Effector memory CD8-positive, alpha-beta T cell (primary cell): Measurements from ENCODE around the gene CHRM4.

ENCODE experiments used
- ATAC-seq: fragments of 150-1000 bp; cut with Tn5 transposase; replicated peaks from 2 replicates; pipeline ENCODE4 v1.10.0; 2021; ENCODE audit warnings: mild to moderate bottlenecking, moderate library complexity
- DNase-seq, 3 experiments: peaks; one replicate each; pipeline ENCODE4 v3.0.0; 2021
- H3K27ac Mint-ChIP-seq, 2 donors: one replicate each; pipeline ENCODE4 v1.8.0; 2022; ENCODE audit warnings: mild to moderate bottlenecking in 2 of 2, mixed read lengths in 2 of 2, moderate library complexity in 2 of 2
- H3K27me3 Mint-ChIP-seq, 2 donors: one replicate each; pipeline ENCODE4 v1.8.0; 2022; ENCODE audit warnings: mixed read lengths in 2 of 2
- H3K36me3 Mint-ChIP-seq: one replicate; pipeline ENCODE4 v1.8.0; 2022; ENCODE audit warnings: mild to moderate bottlenecking, moderate library complexity, mixed read lengths; ENCODE audit not compliant: insufficient read depth
- H3K4me1 Mint-ChIP-seq, 2 donors: one replicate each; pipeline ENCODE4 v1.8.0; 2022; ENCODE audit warnings: low read depth in 2 of 2, mixed read lengths in 2 of 2
- H3K4me3 Mint-ChIP-seq, 2 donors: one replicate each; pipeline ENCODE4 v1.8.0; 2022; ENCODE audit warnings: mild to moderate bottlenecking in 2 of 2, mixed read lengths in 2 of 2, moderate library complexity in 2 of 2
- H3K9me3 Mint-ChIP-seq, 2 donors: one replicate each; pipeline ENCODE4 v1.8.0; 2022; ENCODE audit warnings: mixed read lengths in 2 of 2

CHRM4 gene

GRCh38 chr11:46417711-46418110 lies 26.1 kb upstream of the CHRM4 start:
- no peak for DNase-seq
- Mint-ChIP-seq H3K4me3 (no peak overlapping the region), H3K27me3 (no peaks in the 10 kb centered on the region), H3K27ac (peak overlapping the region in 1 of 2 donors; percentile 42), H3K9me3 (no peaks in the 10 kb centered on the region), H3K36me3 (peaks cover 22% of the 10 kb centered on the region), H3K4me1 (peaks cover 0 to 6% of the 10 kb centered on the region in 2 donors)
- no peak for ATAC-seq

- Mint-ChIP-seq H3K27me3 (no peaks in the 10 kb centered on the region), H3K4me1 (peaks cover 0 to 4% of the 10 kb centered on the region in 2 donors), H3K27ac (peak overlapping the region in 1 of 2 donors; percentile 26), H3K4me3 (no peak overlapping the region), H3K9me3 (no peaks in the 10 kb centered on the region), H3K36me3 (peaks cover 25% of the 10 kb centered on the region)
- DNase-seq (no peak), ATAC-seq (no peak)
Measured at GRCh38 chr11:46414879-46415278, 23.3 kb upstream of the CHRM4 start.

DNA sequence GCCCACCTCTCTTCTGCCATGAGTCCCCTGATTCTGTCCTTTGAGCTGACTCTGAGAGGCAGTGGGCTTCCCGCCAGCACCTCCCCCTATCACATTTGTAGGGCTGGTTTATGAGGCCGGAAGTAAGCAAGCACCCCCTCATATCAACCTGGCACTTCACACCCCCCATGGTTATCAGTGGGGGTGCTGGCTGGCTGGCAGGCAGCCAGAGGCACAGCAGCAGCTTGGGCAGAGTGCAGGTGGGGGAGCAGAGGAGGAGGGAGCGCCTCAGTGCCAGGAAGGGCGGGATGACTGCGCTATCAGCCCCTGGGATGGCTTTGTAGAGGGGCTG lies 22.9 kb upstream of the CHRM4 start:
- no peak overlapping the region for H3K4me3 Mint-ChIP-seq
- ATAC-seq: no peak

DNA sequence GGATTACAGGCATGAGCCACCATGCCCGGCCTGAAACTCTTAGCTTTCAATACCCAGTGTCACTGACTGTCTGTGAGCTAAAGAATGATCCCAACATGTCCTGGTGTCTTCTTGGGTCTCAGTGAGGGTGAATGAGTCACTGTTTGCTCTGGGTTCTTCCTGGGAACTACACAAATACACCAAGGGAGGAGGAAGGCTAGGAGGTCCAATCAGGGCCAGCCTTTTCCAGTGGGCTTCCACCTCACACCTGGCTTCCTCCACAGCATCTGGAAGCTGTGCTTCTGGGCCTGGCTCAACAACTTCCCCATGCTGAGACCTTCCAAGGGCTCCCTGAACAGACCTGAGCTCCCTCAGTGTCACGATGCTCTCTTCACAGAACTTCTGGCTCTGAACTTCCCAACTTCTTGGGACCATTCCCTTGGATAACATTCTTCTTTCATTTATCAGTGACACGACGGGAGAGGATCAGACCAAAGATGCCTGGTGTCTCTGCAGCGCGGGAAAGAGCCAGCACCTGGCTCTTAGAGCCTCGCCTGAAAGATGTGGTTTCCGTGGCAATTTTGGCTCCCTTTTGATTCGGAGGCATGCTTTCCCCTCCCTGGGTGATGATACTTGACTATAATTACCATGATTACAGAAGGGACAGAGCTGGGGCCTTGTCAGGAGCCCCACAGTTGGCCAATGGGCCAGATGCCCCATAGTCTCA lies 22.3 kb upstream of the CHRM4 start:
- Mint-ChIP-seq H3K4me3 (no peak overlapping the region), H3K4me1 (peaks cover 0 to 4% of the 10 kb centered on the region in 2 donors), H3K27ac (peak overlapping the region in 1 of 2 donors; percentile 26), H3K36me3 (peaks cover 30% of the 10 kb centered on the region), H3K27me3 (no peaks in the 10 kb centered on the region), H3K9me3 (no peaks in the 10 kb centered on the region)
- ATAC-seq: no peak
- no peak for DNase-seq

More for the DNA sequence above, 22.9 kb upstream of the CHRM4 start:
- Mint-ChIP-seq H3K36me3 (peaks cover 29% of the 10 kb centered on the region), H3K4me1 (peaks cover 0 to 4% of the 10 kb centered on the region in 2 donors), H3K27me3 (no peaks in the 10 kb centered on the region), H3K27ac (peak overlapping the region in 1 of 2 donors; percentile 26), H3K9me3 (no peaks in the 10 kb centered on the region)
- no peak for DNase-seq

DNA sequence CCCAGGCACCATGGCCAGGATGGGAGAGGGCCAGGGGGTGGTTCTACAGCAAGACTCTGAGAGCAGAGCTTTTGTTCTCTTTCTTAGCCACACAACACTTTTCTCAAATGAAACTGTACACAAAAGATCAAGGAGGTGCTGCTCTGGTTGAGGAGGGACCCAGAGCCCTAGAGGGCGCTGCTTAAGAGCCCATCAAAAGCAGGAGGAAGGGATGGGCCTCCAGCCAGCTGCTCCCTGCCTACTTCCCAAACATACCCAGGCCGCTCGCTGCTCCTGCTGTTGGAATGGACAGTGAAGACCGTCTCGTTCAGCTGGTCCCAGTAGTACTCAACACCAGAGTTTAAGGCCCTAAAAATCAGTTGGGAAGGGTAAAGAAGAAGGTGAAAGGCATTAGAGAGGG lies 18.4 kb upstream of the CHRM4 start:
- Mint-ChIP-seq H3K27ac (peak overlapping the region in 1 of 2 donors; percentile 38), H3K4me1 (peaks cover 0 to 4% of the 10 kb centered on the region in 2 donors)
- DNase-seq: no peak

GRCh38 chr11:46408407-46408986 lies 16.9 kb upstream of the CHRM4 start:
- ATAC-seq (no peak), DNase-seq (no peak)
- Mint-ChIP-seq H3K4me3 (no peak overlapping the region), H3K9me3 (no peaks in the 10 kb centered on the region), H3K27ac (no peak overlapping the region), H3K4me1 (no peaks in the 10 kb centered on the region), H3K36me3 (peaks cover 45% of the 10 kb centered on the region), H3K27me3 (no peaks in the 10 kb centered on the region)

More for the DNA sequence above, 18.4 kb upstream of the CHRM4 start:
- H3K4me3 Mint-ChIP-seq: no peak overlapping the region
- H3K9me3 Mint-ChIP-seq: no peaks in the 10 kb centered on the region
- no peaks in the 10 kb centered on the region for H3K27me3 Mint-ChIP-seq
- peaks cover 39% of the 10 kb centered on the region for H3K36me3 Mint-ChIP-seq
- no peak for ATAC-seq

DNA sequence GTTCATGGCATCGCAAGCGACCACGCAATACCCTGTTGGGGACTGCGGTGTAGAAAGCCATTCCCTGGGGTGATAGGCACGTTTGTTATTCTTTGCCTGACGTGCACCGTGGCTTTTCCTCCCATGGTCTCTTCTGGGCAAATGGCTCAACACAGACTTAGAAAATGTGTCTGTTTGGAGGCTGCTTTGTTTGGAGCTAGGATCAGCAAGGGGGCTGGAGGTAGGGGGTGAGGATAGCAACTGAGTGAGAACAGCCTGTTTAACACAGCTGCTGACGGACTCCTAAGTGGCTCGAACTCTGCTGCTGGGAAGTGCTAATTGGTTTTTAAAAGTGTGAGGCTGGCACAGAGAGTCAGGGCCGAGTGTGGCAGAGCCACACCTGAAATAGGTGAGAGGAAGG lies 16.1 kb upstream of the CHRM4 start:
- DNase-seq: no peak
- Mint-ChIP-seq H3K4me1 (no peaks in the 10 kb centered on the region), H3K27ac (no peak overlapping the region), H3K36me3 (peaks cover 48% of the 10 kb centered on the region), H3K27me3 (no peaks in the 10 kb centered on the region), H3K9me3 (no peaks in the 10 kb centered on the region), H3K4me3 (no peak overlapping the region)
- ATAC-seq: no peak

GRCh38 chr11:46404476-46405017 lies 13.0 kb upstream of the CHRM4 start:
- ATAC-seq (no peak), DNase-seq (no peak)
- Mint-ChIP-seq H3K27ac (peak overlapping the region in 1 of 2 donors; percentile 26), H3K4me3 (no peak overlapping the region), H3K27me3 (no peaks in the 10 kb centered on the region), H3K36me3 (peaks cover 39% of the 10 kb centered on the region), H3K9me3 (no peaks in the 10 kb centered on the region), H3K4me1 (no peaks in the 10 kb centered on the region)

DNA sequence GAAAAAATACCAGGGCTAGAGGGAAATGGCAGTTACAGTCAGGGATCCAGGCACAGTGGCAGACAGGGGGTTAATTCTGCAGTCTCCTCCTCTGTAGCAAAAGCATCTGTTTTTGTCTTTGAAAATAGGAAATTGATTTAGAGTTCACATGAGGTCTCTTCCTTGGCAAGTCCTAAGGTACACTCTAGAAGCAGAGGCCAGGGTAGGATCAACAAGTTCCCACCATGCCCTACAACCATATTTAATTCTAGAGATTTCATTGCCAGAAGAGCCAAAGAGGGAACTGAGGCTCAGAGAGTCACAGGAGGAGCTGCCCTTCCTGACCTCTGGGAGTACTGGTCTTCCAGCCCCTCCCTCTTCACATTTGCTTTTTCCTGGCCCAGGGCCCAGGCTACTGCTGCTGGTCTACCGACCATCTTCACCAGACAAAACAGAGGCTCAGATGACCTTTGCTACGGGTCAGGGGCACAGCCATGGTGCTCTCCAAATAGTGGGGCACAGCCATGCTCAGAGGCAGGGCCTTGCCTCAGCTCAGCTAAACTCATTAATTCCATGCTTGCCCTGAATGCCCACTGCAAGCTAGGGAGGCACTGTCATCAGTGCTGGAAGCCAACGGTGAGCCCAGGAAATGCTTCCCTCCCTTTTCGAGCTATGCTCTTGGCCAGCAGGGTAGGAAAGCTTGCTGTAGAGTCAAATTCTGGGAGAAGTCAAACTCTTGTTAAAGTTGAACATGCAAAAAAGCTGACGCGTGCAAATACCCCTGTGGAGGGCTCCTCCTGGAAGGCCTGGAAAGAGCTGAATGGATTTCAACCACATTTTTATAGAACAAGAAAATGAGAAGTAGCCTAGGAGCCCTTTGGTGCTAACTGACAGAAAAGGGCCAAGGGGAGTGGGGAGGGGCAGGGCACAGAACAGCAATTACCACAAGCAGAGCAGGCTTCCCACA lies 11.7 kb upstream of the CHRM4 start:
- Mint-ChIP-seq H3K4me1 (no peaks in the 10 kb centered on the region), H3K9me3 (no peaks in the 10 kb centered on the region), H3K27me3 (no peaks in the 10 kb centered on the region), H3K4me3 (no peak overlapping the region), H3K36me3 (peaks cover 30% of the 10 kb centered on the region), H3K27ac (no peak overlapping the region)
- no peak for ATAC-seq
- DNase-seq: no peak

DNA sequence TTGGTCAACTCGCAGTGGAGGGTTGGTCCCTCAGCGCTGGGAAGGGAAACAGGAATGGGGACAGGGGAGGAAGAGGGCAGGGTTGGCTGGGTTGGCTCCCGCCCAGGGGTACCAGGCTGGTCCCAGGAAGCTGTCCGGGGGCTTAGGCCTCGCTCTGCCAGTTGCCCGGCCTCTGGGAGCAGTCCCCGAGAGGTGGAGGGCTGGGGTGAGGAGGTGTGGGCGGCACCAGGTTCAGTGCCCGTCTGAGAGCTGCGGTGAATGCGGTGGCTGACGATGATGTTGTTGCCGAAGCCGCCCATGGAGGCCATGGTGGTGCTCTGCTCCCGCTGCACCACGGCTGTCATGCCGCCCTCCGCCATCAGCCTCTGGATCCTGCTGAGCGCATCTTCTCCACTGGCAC lies 6.0 kb upstream of the CHRM4 start:
- Mint-ChIP-seq H3K4me3 (no peak overlapping the region), H3K27ac (no peak overlapping the region), H3K36me3 (peaks cover 28% of the 10 kb centered on the region), H3K4me1 (peaks cover 6 to 10% of the 10 kb centered on the region in 2 donors), H3K27me3 (peaks cover 9 to 11% of the 10 kb centered on the region in 2 donors), H3K9me3 (peaks cover 0 to 1% of the 10 kb centered on the region in 2 donors)
- DNase-seq (no peak), ATAC-seq (no peak)

DNA sequence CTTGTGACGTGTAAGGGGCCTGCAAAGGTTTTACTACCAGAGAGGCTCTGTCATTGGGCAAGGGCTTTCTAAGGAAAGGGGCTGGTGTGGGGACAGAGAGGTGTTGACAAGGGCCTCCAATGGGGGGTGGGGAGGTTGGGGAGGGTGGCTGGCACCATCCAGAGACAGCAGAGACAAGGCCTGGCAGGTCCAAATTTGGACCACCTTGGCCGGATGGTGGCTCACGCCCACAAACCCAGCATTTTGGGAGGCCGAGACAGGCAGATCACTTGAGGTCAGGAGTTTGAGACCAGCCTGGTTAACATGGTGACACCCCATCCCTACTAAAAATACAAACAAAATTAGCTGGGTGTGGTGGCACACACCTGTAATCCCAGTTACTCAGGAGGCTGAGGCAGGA lies 2.2 kb upstream of the CHRM4 start:
- no peak overlapping the region for H3K27ac Mint-ChIP-seq
- H3K27me3 Mint-ChIP-seq: peaks cover 26 to 39% of the 10 kb centered on the region in 2 donors
- peaks cover 15% of the 10 kb centered on the region in 2 donors for H3K4me1 Mint-ChIP-seq
- peaks cover 27% of the 10 kb centered on the region for H3K36me3 Mint-ChIP-seq
- H3K9me3 Mint-ChIP-seq: peaks cover 0 to 1% of the 10 kb centered on the region in 2 donors
- no peak for DNase-seq
- ATAC-seq: no peak
- no peak overlapping the region for H3K4me3 Mint-ChIP-seq

DNA sequence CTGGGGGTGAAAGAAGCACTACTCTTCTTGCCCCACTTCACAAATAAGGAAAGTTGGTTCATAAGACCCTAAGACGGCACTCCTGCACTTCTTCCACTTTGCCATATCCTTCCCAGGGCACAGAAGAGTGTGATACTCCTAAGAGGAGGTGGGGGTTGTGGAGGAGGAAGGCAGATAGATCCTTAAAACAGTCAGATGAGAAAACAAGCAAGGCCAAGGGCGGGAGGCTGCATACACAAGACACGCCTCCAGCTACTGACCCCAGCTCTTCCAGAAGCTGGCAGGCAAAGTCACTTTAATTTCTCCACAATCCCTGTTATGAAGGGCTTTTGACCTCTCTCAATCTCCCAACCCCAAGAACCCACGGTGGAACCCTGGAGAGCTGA lies 1.6 kb upstream of the CHRM4 start:
- peak overlapping the region; percentile 71 to 77 for H3K4me3 Mint-ChIP-seq
- peaks cover 16 to 19% of the 10 kb centered on the region in 2 donors for H3K4me1 Mint-ChIP-seq
- no peak for ATAC-seq
- H3K36me3 Mint-ChIP-seq: peaks cover 27% of the 10 kb centered on the region
- peak overlapping the region; percentile 16 to 84 for H3K27ac Mint-ChIP-seq
- peaks cover 31 to 44% of the 10 kb centered on the region in 2 donors for H3K27me3 Mint-ChIP-seq
- no peak for DNase-seq
- H3K9me3 Mint-ChIP-seq: peaks cover 0 to 1% of the 10 kb centered on the region in 2 donors
